Testis (tissue), 3 donors: ENCODE data around the gene DVL2. TPM values are rescaled to one million over a fixed set of nuclear protein-coding genes. Genes with fewer than 3 reads are reported as not detected.

Source experiments
- DNase-seq: peaks from one replicate; pipeline ENCODE4 v3.0.0-alpha.2; 2019
- H3K27ac ChIP-seq, 2 donors: fragments of 200-600 bp; sonication (generic); one replicate each; pipeline ENCODE4 v1.5.1; 2019
- H3K27me3 ChIP-seq: fragments of 200-600 bp; sonication (generic); one replicate; pipeline ENCODE4 v1.5.1; 2019
- H3K36me3 ChIP-seq: fragments of 200-600 bp; sonication (generic); one replicate; pipeline ENCODE4 v1.5.1; 2017; ENCODE audit warnings: low read depth; ENCODE audit errors: missing control alignments
- H3K4me1 ChIP-seq: fragments of 200-600 bp; sonication (generic); one replicate; pipeline ENCODE4 v1.5.1; 2019
- H3K4me3 ChIP-seq, 2 donors: fragments of 200-600 bp; sonication (generic); one replicate each; pipeline ENCODE4 v1.5.1; 2017 to 2019
- H3K9me3 ChIP-seq: fragments of 200-600 bp; sonication (generic); one replicate; pipeline ENCODE4 v1.5.1; 2017
- CTCF ChIP-seq, 3 experiments: fragments of 450-650 bp in 2 of 3; fragments of 200-600 bp in 1 of 3; sonication (generic) in 1 of 3; IDR thresholded peaks; one replicate each; pipeline ENCODE4 v1.5.1; 2016 to 2019; ENCODE audit warnings: antibody characterized with exemption in 3 of 3, mild to moderate bottlenecking in 2 of 3, moderate library complexity in 1 of 3
- POLR2A ChIP-seq: fragments of 450-650 bp; IDR thresholded peaks from one replicate; pipeline ENCODE4 v1.6.1; 2017; ENCODE audit warnings: antibody characterized with exemption, mild to moderate bottlenecking, moderate library complexity
- WGBS, 2 donors: methylation state at CpG; one replicate each; pipeline ENCODE4 v1.1.5; 2018; 5-methylcytosine and 5-hydroxymethylcytosine counted together
- intact Hi-C: fragments of 100-400 bp; cut with DNase I; formaldehyde crosslinking; loops from one replicate; pipeline ENCODE4 v1.15.1; 2023; ENCODE audit warnings: low total_unique reads
- polyA plus RNA-seq: library from polyadenylated mRNA; stranded (reverse); fragments of 350-450 nt; fragmentation: Illumina TruSeq; extraction: RNeasy Lipid Tissue Mini Kit (QIAGEN cat#74804); gene quantifications from one replicate; pipeline ENCODE4 v1.2.3, GENCODE V29; 2014; ENCODE audit warnings: low read depth, low replicate concordance; ENCODE audit not compliant: insufficient read depth
- total RNA-seq, 2 donors: library from RNA; depleted of rRNA; stranded (reverse); fragments of >200 nt; gene quantifications; one replicate each; pipeline ENCODE4 v1.2.3, GENCODE V29; 2016

DVL2 gene
- total and polyA plus RNA-seq, 3 donors from 2014 or later = 43.6 to 102 (median 81.3) TPM

- H3K27me3 ChIP-seq = no peaks in the 10 kb centered on the region
- WGBS, 2 donors = 66 to 72% methylated on average over 5 to 6 of the region's 6 CpGs
- H3K4me3 ChIP-seq = no peak overlapping the region
- intact Hi-C loops = no loop called here
- H3K4me1 ChIP-seq = peaks cover 38% of the 10 kb centered on the region
- H3K36me3 ChIP-seq = no peaks in the 10 kb centered on the region
- no peaks in the 10 kb centered on the region for H3K9me3 ChIP-seq
- no peak for DNase-seq
- no peak for TF ChIP-seq POLR2A
- H3K27ac ChIP-seq = peak overlapping the region in 1 of 2 donors; percentile 82
Measured at GRCh38 chr17:7218166-7218565, 16.2 kb downstream of the DVL2 start.

GRCh38 chr17:7217113-7217987 is 17.0 kb downstream of the DVL2 start:
- peak overlapping the region; percentile 26 to 45 for H3K4me3 ChIP-seq
- H3K27ac ChIP-seq = peak overlapping the region; percentile 70 to 82
- peak; percentile 54 for DNase-seq
- H3K36me3 ChIP-seq = no peaks in the 10 kb centered on the region
- H3K4me1 ChIP-seq = peaks cover 38% of the 10 kb centered on the region
- H3K27me3 ChIP-seq = no peaks in the 10 kb centered on the region
- WGBS, 2 donors = 11 to 25% methylated on average over 20 to 30 of the region's 32 CpGs
- TF ChIP-seq POLR2A (no peak), CTCF (IDR thresholded peaks at IDR 0.05) (no peak)
- no peaks in the 10 kb centered on the region for H3K9me3 ChIP-seq
- intact Hi-C loops = no loop called here

- peaks cover 38% of the 10 kb centered on the region for H3K4me1 ChIP-seq
- WGBS, 2 donors = 21 to 48% methylated on average over 7 of the region's 7 CpGs
- H3K9me3 ChIP-seq = no peaks in the 10 kb centered on the region
- DNase-seq = no peak
- H3K27me3 ChIP-seq = no peaks in the 10 kb centered on the region
- peak overlapping the region; percentile 26 to 45 for H3K4me3 ChIP-seq
- peak overlapping the region; percentile 70 to 82 for H3K27ac ChIP-seq
- intact Hi-C loops = no loop called here
- TF ChIP-seq CTCF (IDR thresholded peaks at IDR 0.05) (no peak), POLR2A (no peak)
- H3K36me3 ChIP-seq = no peaks in the 10 kb centered on the region
Measured at GRCh38 chr17:7216242-7217112, 17.8 kb downstream of the DVL2 start.

GRCh38 chr17:7215652-7216180 is 18.6 kb downstream of the DVL2 start:
- TF ChIP-seq POLR2A (no peak), CTCF (IDR thresholded peaks at IDR 0.05) (no peak)
- Histone ChIP-seq H3K27me3 (no peaks in the 10 kb centered on the region), H3K27ac (no peak overlapping the region), H3K9me3 (no peaks in the 10 kb centered on the region), H3K4me3 (no peak overlapping the region), H3K36me3 (no peaks in the 10 kb centered on the region), H3K4me1 (peaks cover 33% of the 10 kb centered on the region)
- 32 to 40% methylated on average over 6 to 10 of the region's 10 CpGs for WGBS, 2 donors
- no peak for DNase-seq
- intact Hi-C loops = no loop called here

GRCh38 chr17:7215136-7215638 is 19.1 kb downstream of the DVL2 start:
- WGBS, 2 donors = 17 to 39% methylated on average over 6 to 9 of the region's 9 CpGs
- no peak for TF ChIP-seq POLR2A
- no peak for TF ChIP-seq CTCF (IDR thresholded peaks at IDR 0.05)
- intact Hi-C loops = no loop called here
- no peaks in the 10 kb centered on the region for H3K9me3 ChIP-seq
- no peaks in the 10 kb centered on the region for H3K36me3 ChIP-seq
- no peak for DNase-seq
- peak overlapping the region; percentile 51 to 53 for H3K27ac ChIP-seq
- peak overlapping the region in 1 of 2 donors; percentile 64 for H3K4me3 ChIP-seq
- H3K4me1 ChIP-seq = peaks cover 29% of the 10 kb centered on the region
- no peaks in the 10 kb centered on the region for H3K27me3 ChIP-seq
